Measurements from ENCODE around the gene PRKACB.
"Not testable (repeated sequence)": the region's sequence is repeated elsewhere in the genome, so short reads cannot be mapped to it uniquely, and the experiment has no call there.

PRKACB gene

DNA sequence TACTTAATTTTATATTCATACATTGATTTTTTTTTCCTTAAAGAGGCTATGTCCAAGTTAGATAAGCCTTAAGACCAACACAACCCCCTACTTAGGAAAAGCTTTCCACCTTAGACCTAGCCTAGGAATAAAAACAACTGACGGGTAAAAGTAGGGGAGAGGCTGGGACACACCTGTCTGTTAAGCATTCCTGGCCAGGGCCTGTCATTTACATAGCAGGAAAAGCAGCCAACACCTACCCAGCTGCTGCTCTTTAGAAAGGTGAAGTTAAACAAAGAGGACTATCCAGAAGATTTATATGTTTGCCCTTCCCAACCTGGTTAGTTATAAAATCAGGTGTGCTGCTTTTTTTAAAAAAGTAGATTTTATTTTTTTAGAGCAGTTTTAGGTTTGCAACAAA is 128.3 kb downstream of the PRKACB start:
- no peak for DNase-seq

DNA sequence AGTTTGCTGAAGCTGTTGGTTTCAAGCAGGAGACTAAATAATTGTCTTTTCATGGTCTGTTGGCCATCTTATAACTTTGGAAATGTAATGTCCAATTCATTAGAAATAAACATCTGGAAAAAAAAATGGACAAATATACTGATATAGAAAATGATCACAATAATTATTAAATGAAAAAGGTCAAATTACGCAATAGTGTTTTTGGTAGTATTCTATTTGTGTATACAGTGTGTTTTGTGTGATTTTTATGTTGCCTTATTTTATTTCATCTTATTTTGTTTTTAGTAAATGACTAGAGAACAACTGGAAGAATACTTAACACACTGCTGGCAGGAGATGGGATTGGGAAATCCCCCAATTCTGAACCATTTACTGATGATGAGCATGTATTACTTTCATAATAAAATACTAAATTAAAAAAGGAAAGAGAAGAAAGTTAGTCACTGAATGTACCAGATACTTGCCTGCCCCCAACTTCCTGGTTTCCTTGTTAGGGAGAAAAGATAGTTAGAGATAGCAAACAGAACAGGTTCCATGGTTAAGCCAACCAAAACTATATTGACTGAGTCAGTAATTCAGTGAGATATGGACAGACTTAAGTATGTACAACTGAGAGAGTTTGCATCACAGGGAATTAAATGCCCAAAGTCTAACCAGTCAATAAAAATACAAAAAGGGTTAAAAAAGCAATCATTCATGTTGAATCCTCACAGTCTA is 133.4 kb downstream of the PRKACB start:
- no peak for DNase-seq

DNA sequence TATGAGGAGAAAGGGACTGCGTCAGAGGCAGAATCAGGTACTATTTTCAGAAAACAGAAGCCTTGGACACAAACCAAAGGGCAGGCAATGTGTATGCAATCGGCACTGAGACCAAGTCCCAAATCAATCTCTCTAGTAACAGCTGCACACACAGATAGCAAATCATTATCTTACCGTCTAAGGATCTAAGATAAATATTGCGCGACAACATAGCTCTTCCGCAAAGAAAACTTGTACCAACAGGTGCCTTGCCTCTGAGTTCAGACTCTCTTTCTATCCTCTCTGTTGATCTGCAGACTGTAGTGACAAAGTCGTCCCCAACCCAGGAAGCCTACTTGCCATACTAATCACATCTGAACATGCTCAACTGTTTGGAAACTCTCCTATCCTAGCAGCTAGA is 134.8 kb downstream of the PRKACB start:
- DNase-seq: no peak

DNA sequence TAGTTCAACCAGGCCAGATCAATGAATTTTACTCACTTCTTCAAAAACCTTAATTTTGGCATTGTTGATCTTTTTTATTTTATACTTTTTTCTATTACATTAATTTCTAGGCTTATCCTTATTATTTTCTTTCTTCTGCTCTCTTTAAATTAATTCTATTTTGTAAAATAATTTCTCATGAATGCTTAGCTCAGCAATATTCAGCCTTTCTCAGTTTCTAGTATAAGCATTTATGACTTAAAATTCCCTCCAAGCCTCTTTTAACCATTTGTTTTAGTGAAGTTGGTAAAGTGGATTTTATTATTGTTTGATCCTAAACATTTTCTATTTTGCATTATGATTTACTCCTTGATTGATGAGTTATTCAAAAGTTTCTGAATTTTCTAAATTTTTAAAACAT is 136.8 kb downstream of the PRKACB start:
- no peak for DNase-seq

DNA sequence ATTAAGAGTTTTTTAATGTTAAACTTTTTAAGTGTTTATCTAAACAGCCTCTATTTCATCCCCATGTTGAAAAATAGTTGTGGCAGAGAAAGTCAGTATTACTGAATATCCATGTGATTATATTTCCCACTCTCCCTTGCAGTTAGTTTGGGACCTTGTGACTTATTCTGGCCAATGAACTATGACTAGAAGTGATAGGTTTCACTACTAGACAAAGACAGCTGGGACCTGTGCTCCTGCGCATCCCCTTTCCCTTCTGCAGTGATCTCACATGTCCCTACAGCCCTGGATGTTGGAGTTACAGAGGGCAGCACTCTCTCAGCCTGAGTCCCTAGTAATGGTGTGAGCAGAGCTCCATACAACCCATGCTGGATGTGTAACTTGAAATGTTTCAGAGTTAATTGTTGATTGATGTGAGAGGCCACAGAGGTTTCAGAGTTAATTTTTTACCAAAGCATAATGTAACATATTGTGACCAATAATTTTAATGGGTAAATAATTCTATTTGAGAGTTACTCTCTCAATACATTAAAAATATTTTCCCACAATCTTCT is 138.8 kb downstream of the PRKACB start:
- DNase-seq: no peak

DNA sequence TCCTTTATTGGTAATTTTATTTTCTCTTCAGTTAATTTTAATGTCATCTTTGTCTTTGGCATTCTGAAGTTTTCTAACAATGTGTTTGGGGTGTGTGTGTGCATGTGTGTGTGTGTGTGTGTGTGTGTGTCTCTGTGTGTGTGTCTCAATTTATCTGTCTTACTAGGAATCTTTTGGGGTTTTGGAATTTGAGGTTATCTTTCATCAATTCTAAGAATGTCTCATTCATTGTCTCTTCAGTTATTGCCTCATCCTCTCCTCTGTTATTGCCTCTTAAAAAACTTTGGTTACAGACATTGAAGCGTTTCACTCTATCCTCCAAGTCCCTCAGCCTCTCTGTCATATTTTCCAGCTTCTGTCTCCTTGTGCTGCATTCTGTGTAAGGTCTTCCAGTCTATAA is 139.3 kb downstream of the PRKACB start:
- peak; percentile 27 for DNase-seq

DNA sequence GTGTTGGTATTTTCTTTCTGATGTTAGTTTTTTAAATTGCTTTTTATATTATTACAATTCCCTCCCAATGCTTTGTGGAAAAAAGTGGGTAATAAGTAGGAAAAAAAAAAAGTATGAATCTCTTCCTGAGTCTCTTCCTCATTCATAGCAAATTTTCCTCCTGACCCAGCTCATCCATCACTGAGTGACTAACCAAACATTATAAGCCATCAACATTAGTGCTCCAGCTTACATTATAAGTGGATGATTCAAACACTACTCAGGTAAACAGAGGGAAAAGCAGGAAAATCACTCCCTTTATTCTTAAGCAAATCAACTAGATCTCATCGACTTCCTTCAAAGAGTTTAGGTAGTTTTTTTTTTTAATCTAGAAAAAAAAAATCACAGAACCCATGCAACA is 142.0 kb downstream of the PRKACB start:
- DNase-seq: no peak

DNA sequence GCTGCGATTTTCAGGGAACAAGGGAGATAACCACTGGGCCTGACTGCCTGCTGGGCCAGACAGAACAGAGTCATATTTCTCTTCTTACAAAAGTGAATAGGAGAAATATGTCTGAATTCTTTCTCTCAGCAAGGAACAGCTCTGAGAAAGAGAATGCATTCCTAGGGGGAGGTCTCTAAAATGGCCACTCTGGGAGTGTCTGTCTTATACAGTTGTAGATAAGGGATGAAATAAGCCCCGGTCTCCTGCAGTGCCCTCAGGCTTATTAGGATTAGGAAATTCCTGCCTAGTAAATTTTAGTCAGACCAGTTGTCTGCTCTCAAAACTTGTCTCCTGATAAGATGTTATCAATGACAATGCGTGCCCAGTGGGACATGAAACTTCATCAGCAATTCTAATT is 143.3 kb downstream of the PRKACB start:
- DNase-seq: not testable (repeated sequence)

Data from GF-D8 (cell line).